ENCODE data around the gene CDKAL1.

Gene CDKAL1

DNA sequence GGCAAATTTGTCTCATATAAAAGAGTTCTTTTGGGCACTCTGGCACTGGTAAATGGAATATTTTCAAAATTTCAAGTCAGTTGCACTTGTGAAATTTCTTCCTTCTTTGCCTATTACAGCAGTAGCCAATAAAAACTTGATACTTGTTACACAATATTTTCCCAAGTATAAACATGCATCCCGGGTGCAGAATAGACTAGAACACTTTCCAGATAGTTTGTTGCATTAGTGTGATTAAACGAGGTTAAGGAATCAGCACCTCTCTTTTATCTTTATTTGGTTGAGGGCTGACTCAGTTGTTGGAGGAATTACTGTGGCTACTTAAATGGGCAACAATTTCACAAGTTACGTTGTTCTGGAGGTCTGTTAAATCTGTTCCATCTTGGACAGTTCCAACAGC is 467.5 kb downstream of the CDKAL1 start:
- H3K9me3 ChIP-seq (replicated peaks; ENCODE audit: low read length), result no peaks in the 10 kb centered on the region
- H3K4me2 ChIP-seq (ENCODE audit: low read length), result no peak overlapping the region
- H3K4me3 ChIP-seq (ENCODE audit: low read length), result no peak overlapping the region
- H3K36me3 ChIP-seq (ENCODE audit: insufficient read depth, low read length), result no peaks in the 10 kb centered on the region
- no peak overlapping the region for H3K9ac ChIP-seq (ENCODE audit: low read depth, low read length)
- H3K4me1 ChIP-seq (ENCODE audit: control insufficient read depth, insufficient read depth, low read length), result peaks cover 51% of the 10 kb centered on the region
- no peaks in the 10 kb centered on the region for H3K27me3 ChIP-seq (ENCODE audit: control insufficient read depth, insufficient read depth, low read length)

GRCh38 chr6:21003780-21004541 is 469.7 kb downstream of the CDKAL1 start:
- no peak overlapping the region for H3K9ac ChIP-seq (ENCODE audit: low read depth, low read length)
- peaks cover 49% of the 10 kb centered on the region for H3K4me1 ChIP-seq (ENCODE audit: control insufficient read depth, insufficient read depth, low read length)
- H3K4me3 ChIP-seq (ENCODE audit: low read length), result no peak overlapping the region

DNA sequence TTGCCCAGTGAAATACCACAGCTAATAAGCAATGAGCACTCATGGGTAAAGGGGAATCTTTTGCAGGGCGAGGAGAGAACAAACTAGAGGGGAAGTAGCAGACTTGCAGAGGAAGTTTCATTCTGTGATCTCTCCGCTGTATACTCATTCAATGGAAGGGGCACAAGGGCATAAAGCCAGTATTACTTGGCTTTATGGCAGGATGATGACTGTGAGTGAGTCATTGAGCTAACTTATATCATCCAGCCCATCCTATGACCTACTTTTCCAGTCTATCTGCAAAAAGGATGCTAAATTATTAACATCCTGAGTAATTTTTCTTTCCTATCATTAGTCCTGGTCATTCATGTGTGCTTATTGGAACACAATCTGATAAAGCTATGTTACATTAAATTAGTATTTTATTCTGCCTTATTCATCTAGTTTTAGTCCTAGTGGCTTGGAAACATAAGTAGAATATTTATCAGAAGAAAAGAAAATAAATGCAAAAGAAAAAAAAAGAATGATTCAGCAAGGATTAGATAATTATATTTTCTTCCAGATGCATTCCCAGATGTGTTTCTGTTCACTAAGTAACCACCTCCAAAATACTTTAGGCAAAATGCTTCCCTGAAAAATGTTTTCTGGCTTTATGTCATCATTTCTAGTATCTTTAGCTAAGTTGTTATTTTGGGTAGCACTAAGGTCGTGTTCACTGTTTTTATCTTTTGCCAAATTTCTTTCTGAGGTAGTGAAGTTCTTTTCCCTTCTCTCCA is 471.7 kb downstream of the CDKAL1 start:
- H3K4me2 ChIP-seq (ENCODE audit: low read length), result peak overlapping the region; percentile 64
- H3K4me1 ChIP-seq (ENCODE audit: control insufficient read depth, insufficient read depth, low read length), result peaks cover 49% of the 10 kb centered on the region
- no peaks in the 10 kb centered on the region for H3K36me3 ChIP-seq (ENCODE audit: insufficient read depth, low read length)
- H3K27me3 ChIP-seq (ENCODE audit: control insufficient read depth, insufficient read depth, low read length), result no peaks in the 10 kb centered on the region
- H3K4me3 ChIP-seq (ENCODE audit: low read length), result no peak overlapping the region
- no peaks in the 10 kb centered on the region for H3K9me3 ChIP-seq (replicated peaks; ENCODE audit: low read length)
- H3K9ac ChIP-seq (ENCODE audit: low read depth, low read length), result no peak overlapping the region

More at GRCh38 chr6:21003780-21004541, 469.7 kb downstream of the CDKAL1 start:
- no peaks in the 10 kb centered on the region for H3K9me3 ChIP-seq (replicated peaks; ENCODE audit: low read length)
- peak overlapping the region; percentile 53 for H3K4me2 ChIP-seq (ENCODE audit: low read length)
- H3K27me3 ChIP-seq (ENCODE audit: control insufficient read depth, insufficient read depth, low read length), result no peaks in the 10 kb centered on the region
- H3K36me3 ChIP-seq (ENCODE audit: insufficient read depth, low read length), result no peaks in the 10 kb centered on the region

GRCh38 chr6:21019614-21020013 is 485.4 kb downstream of the CDKAL1 start:
- peaks cover under 1% of the 10 kb centered on the region for H3K4me1 ChIP-seq (ENCODE audit: control insufficient read depth, insufficient read depth, low read length)
- no peaks in the 10 kb centered on the region for H3K36me3 ChIP-seq (ENCODE audit: insufficient read depth, low read length)
- H3K27me3 ChIP-seq (ENCODE audit: control insufficient read depth, insufficient read depth, low read length), result no peaks in the 10 kb centered on the region
- no peak overlapping the region for H3K4me2 ChIP-seq (ENCODE audit: low read length)
- no peak overlapping the region for H3K9ac ChIP-seq (ENCODE audit: low read depth, low read length)
- no peak overlapping the region for H3K4me3 ChIP-seq (ENCODE audit: low read length)
- peaks cover 6% of the 10 kb centered on the region for H3K9me3 ChIP-seq (replicated peaks; ENCODE audit: low read length)

DNA sequence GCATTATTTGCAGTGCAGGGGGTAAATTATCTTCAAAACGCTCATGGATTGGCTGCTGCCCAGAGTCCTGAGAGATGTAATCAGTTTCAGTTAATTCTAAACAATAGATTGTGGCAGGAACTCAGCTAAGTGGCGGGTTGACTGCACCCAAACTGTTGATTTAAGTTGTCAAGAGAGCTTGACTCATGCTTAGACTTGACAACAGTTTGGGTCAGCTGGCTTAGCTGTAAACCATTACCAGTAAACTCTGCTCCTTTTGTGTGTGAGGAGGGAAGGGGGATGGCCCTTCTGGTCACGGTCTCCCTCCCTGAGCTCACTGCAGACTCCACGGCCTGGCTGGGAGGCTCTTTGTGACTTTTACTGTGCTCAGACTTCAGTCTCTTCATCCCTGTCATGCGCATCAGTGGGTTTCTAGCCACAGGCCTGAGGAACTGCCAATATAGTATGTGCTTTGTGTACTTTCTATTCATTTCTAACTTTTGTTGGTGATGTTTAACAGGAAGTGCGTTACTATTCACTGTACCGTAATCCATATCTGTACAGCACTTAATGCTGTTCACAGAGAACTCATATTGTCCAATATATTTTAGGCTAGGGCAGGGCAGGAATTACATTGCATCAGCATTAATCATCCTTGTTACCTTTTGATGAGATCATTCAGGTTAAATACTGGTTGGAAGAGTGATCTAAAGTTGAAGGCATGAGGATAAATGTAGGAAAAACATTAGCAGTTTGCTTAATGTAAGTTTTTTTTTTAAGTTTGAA is 488.3 kb downstream of the CDKAL1 start:
- no peak overlapping the region for H3K9ac ChIP-seq (ENCODE audit: low read depth, low read length)
- H3K9me3 ChIP-seq (replicated peaks; ENCODE audit: low read length), result peaks cover 6% of the 10 kb centered on the region
- no peak overlapping the region for H3K4me3 ChIP-seq (ENCODE audit: low read length)
- no peak overlapping the region for H3K4me2 ChIP-seq (ENCODE audit: low read length)
- H3K36me3 ChIP-seq (ENCODE audit: insufficient read depth, low read length), result no peaks in the 10 kb centered on the region
- H3K4me1 ChIP-seq (ENCODE audit: control insufficient read depth, insufficient read depth, low read length), result peaks cover 28% of the 10 kb centered on the region
- H3K27me3 ChIP-seq (ENCODE audit: control insufficient read depth, insufficient read depth, low read length), result no peaks in the 10 kb centered on the region

- H3K9ac ChIP-seq (ENCODE audit: low read depth, low read length), result no peak overlapping the region
- H3K4me1 ChIP-seq (ENCODE audit: control insufficient read depth, insufficient read depth, low read length), result peaks cover 30% of the 10 kb centered on the region
- H3K9me3 ChIP-seq (replicated peaks; ENCODE audit: low read length), result peaks cover 6% of the 10 kb centered on the region
- no peaks in the 10 kb centered on the region for H3K27me3 ChIP-seq (ENCODE audit: control insufficient read depth, insufficient read depth, low read length)
- no peak overlapping the region for H3K4me3 ChIP-seq (ENCODE audit: low read length)
- no peak overlapping the region for H3K4me2 ChIP-seq (ENCODE audit: low read length)
- H3K36me3 ChIP-seq (ENCODE audit: insufficient read depth, low read length), result no peaks in the 10 kb centered on the region
These were observed 489.0 kb downstream of the CDKAL1 start for GRCh38 chr6:21023210-21023609.

- peaks cover 6% of the 10 kb centered on the region for H3K9me3 ChIP-seq (replicated peaks; ENCODE audit: low read length)
- no peak overlapping the region for H3K9ac ChIP-seq (ENCODE audit: low read depth, low read length)
- no peak overlapping the region for H3K4me2 ChIP-seq (ENCODE audit: low read length)
- H3K4me1 ChIP-seq (ENCODE audit: control insufficient read depth, insufficient read depth, low read length), result peaks cover 30% of the 10 kb centered on the region
- H3K27me3 ChIP-seq (ENCODE audit: control insufficient read depth, insufficient read depth, low read length), result no peaks in the 10 kb centered on the region
- no peaks in the 10 kb centered on the region for H3K36me3 ChIP-seq (ENCODE audit: insufficient read depth, low read length)
- H3K4me3 ChIP-seq (ENCODE audit: low read length), result no peak overlapping the region
These were observed 490.4 kb downstream of the CDKAL1 start for GRCh38 chr6:21024616-21025015.

DNA sequence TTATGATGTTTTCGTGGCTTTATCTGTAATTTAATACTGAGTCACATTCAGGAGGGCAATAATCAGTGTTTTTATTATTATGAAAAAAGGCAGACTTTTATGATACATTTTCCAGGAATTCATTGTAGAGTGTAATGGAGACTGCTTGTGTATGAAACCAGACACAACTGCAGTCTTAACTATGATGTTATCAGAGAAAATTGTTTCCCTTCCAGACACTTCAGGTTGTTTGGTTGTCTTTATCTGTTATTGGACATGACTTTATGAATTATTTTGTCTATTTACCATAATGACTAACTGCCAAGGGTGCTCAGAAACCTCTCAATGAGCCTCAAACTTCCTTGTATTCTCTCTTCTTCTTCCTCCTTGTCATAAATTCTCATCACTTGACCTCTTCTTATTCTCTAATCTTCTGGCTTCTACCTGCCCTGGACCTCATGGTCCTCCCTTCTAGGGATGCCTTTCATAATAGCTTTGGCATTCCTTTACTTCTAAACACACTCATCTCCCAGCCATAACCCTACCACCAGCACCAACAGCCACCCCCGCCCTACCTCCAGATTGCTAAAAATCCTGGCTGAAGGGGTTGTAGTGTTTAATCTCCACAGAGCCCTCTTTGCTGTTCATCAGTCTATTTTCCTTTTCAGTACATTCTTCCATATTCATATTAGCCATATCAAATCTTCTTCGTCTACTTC is 492.5 kb downstream of the CDKAL1 start:
- Histone ChIP-seq H3K4me1 (ENCODE audit: control insufficient read depth, insufficient read depth, low read length) (peaks cover 30% of the 10 kb centered on the region), H3K9ac (ENCODE audit: low read depth, low read length) (peak overlapping the region; percentile 17), H3K27me3 (ENCODE audit: control insufficient read depth, insufficient read depth, low read length) (no peaks in the 10 kb centered on the region), H3K9me3 (replicated peaks; ENCODE audit: low read length) (peaks cover 6% of the 10 kb centered on the region), H3K4me3 (ENCODE audit: low read length) (no peak overlapping the region), H3K36me3 (ENCODE audit: insufficient read depth, low read length) (no peaks in the 10 kb centered on the region), H3K4me2 (ENCODE audit: low read length) (peak overlapping the region; percentile 65)

- no peak overlapping the region for H3K4me2 ChIP-seq (ENCODE audit: low read length)
- H3K4me3 ChIP-seq (ENCODE audit: low read length), result no peak overlapping the region
- H3K27me3 ChIP-seq (ENCODE audit: control insufficient read depth, insufficient read depth, low read length), result no peaks in the 10 kb centered on the region
- H3K36me3 ChIP-seq (ENCODE audit: insufficient read depth, low read length), result no peaks in the 10 kb centered on the region
- H3K9me3 ChIP-seq (replicated peaks; ENCODE audit: low read length), result peaks cover 4% of the 10 kb centered on the region
- peaks cover 30% of the 10 kb centered on the region for H3K4me1 ChIP-seq (ENCODE audit: control insufficient read depth, insufficient read depth, low read length)
- no peak overlapping the region for H3K9ac ChIP-seq (ENCODE audit: low read depth, low read length)
These were observed 493.2 kb downstream of the CDKAL1 start for GRCh38 chr6:21027507-21027906.

DNA sequence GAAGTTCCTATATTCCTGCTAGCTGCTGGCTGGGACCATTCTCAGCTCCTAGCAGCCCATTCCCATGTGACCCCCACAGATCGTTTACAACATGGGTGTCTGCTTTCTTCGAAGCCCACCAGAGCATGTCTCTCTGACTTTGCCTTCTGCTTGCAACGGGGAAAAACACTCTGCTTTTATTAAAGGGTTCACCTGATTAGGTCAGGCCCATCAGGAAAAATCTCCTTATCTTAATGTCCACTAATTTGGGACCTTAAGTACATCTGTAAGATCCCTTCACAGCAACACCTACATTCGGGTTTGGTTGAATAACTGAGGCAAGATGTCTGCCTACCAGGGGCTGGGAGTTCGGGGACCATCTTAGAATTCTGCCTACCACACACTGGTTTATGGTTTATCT is 496.9 kb downstream of the CDKAL1 start:
- H3K9ac ChIP-seq (ENCODE audit: low read depth, low read length), result no peak overlapping the region
- no peaks in the 10 kb centered on the region for H3K27me3 ChIP-seq (ENCODE audit: control insufficient read depth, insufficient read depth, low read length)
- H3K4me3 ChIP-seq (ENCODE audit: low read length), result no peak overlapping the region
- no peak overlapping the region for H3K4me2 ChIP-seq (ENCODE audit: low read length)
- peaks cover 29% of the 10 kb centered on the region for H3K4me1 ChIP-seq (ENCODE audit: control insufficient read depth, insufficient read depth, low read length)
- H3K9me3 ChIP-seq (replicated peaks; ENCODE audit: low read length), result no peaks in the 10 kb centered on the region
- no peaks in the 10 kb centered on the region for H3K36me3 ChIP-seq (ENCODE audit: insufficient read depth, low read length)

- H3K36me3 ChIP-seq (ENCODE audit: insufficient read depth, low read length), result no peaks in the 10 kb centered on the region
- H3K27me3 ChIP-seq (ENCODE audit: control insufficient read depth, insufficient read depth, low read length), result no peaks in the 10 kb centered on the region
- peak overlapping the region; percentile 44 for H3K4me2 ChIP-seq (ENCODE audit: low read length)
- H3K4me3 ChIP-seq (ENCODE audit: low read length), result peak overlapping the region; percentile 6
- H3K9ac ChIP-seq (ENCODE audit: low read depth, low read length), result no peak overlapping the region
- peaks cover 14% of the 10 kb centered on the region for H3K4me1 ChIP-seq (ENCODE audit: control insufficient read depth, insufficient read depth, low read length)
- H3K9me3 ChIP-seq (replicated peaks; ENCODE audit: low read length), result no peaks in the 10 kb centered on the region
These were observed 498.8 kb downstream of the CDKAL1 start for GRCh38 chr6:21033084-21033483.
